Esophagus muscularis mucosa (tissue), 3 donors: Measurements from ENCODE around the gene PRKN.

Source experiments
- EP300 ChIP-seq: sonication (generic); formaldehyde crosslinking; IDR thresholded peaks from one replicate; pipeline ENCODE4 v1.6.1; 2017; ENCODE audit warnings: antibody characterized with exemption
- TF ChIP-seq, protein P1 (sequence below), 3 experiments: fragments of 200-600 bp in 2 of 3; fragments of 450-650 bp in 1 of 3; sonication (generic) in 2 of 3; IDR thresholded peaks; one replicate each; pipeline ENCODE4 v1.5.1; 2017 to 2019; ENCODE audit warnings: antibody characterized with exemption in 3 of 3, mild to moderate bottlenecking in 2 of 3, moderate library complexity in 1 of 3

- TF ChIP-seq, protein P1, sequence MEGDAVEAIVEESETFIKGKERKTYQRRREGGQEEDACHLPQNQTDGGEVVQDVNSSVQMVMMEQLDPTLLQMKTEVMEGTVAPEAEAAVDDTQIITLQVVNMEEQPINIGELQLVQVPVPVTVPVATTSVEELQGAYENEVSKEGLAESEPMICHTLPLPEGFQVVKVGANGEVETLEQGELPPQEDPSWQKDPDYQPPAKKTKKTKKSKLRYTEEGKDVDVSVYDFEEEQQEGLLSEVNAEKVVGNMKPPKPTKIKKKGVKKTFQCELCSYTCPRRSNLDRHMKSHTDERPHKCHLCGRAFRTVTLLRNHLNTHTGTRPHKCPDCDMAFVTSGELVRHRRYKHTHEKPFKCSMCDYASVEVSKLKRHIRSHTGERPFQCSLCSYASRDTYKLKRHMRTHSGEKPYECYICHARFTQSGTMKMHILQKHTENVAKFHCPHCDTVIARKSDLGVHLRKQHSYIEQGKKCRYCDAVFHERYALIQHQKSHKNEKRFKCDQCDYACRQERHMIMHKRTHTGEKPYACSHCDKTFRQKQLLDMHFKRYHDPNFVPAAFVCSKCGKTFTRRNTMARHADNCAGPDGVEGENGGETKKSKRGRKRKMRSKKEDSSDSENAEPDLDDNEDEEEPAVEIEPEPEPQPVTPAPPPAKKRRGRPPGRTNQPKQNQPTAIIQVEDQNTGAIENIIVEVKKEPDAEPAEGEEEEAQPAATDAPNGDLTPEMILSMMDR (IDR thresholded peaks at IDR 0.05): no peak
- no peak for TF ChIP-seq EP300
Observed at GRCh38 chr6:162150295-162150694, 577.3 kb downstream of the PRKN start.
